HepG2 (cell line): Measurements from ENCODE around the gene SPRTN. TPM values are rescaled to one million over a fixed set of nuclear protein-coding genes. Genes with fewer than 3 reads are reported as not detected.

Source experiments
- ATAC-seq: fragments of 200-7000 bp; cut with Tn5 transposase; 3 replicates; pipeline ENCODE4 v1.9.1; 2020; ENCODE audit warnings: mild to moderate bottlenecking, moderate library complexity
- BruUV-seq: library from RNA; stranded (reverse); fragments of 400-500 nt; replicated peaks from 2 replicates; lab custom pipeline; 2021; lab: Mats Ljungman, UMichigan
- CTCF ChIA-PET: fragments of 300-600 bp; formaldehyde crosslinking; extraction: SDS; loops from one replicate; lab custom pipeline; 2021; ENCODE audit warnings: low total read pairs, inconsistent platforms, low intra/inter-chr PET ratio; lab: Yijun Ruan, JAX
- POLR2A ChIA-PET: fragments of 350-600 bp; sonication (Branson Sonifier 250); formaldehyde crosslinking; loops from one replicate; lab custom pipeline; 2020; ENCODE audit warnings: antibody characterized with exemption, inconsistent platforms; lab: Yijun Ruan, JAX
- DNase-seq: peaks from one replicate; pipeline ENCODE4 v3.0.0-alpha.2; 2015; ENCODE audit warnings: low spot score
- FAIRE-seq: peaks from 3 replicates; lab custom pipeline; 2011; peaks lifted over from hg19 to GRCh38; lab: Jason Lieb, UNC
- H2AFZ ChIP-seq: one replicate; pipeline ENCODE4 v1.6.1; 2011; ENCODE audit warnings: low read length, inconsistent platforms
- H3K27ac ChIP-seq: fragments of 300-600 bp; 3 replicates; pipeline ENCODE4 v1.8.0; 2011; ENCODE audit warnings: mixed run types, mild to moderate bottlenecking, mixed read lengths, low read length, inconsistent platforms; ENCODE audit not compliant: insufficient read depth; ENCODE audit errors: extremely low read length
- H3K27me3 ChIP-seq, 2 experiments: fragments of 200-600 bp in 1 of 2; 2 replicates in 1 of 2; 3 replicates in 1 of 2; pipeline versions ENCODE4 v1.6.0 to v1.8.0; 2011; ENCODE audit warnings: low read length in 2 of 2, mild to moderate bottlenecking in 2 of 2, moderate library complexity in 2 of 2, inconsistent platforms in 1 of 2; ENCODE audit not compliant: insufficient read depth in 2 of 2, control insufficient read depth in 1 of 2
- H3K36me3 ChIP-seq, 2 experiments: fragments of 200-600 bp in 1 of 2; replicated peaks in 1 of 2; 2 replicates in 1 of 2; 3 replicates in 1 of 2; pipeline versions ENCODE4 v1.5.1 to v1.8.0; 2011; ENCODE audit warnings: low read length in 2 of 2, inconsistent platforms in 1 of 2; ENCODE audit not compliant: insufficient read depth in 2 of 2, control insufficient read depth in 1 of 2
- H3K4me1 ChIP-seq: 2 replicates; pipeline ENCODE4 v1.5.1; 2012; ENCODE audit warnings: low read length, inconsistent platforms; ENCODE audit not compliant: insufficient read depth
- H3K4me2 ChIP-seq: 2 replicates; pipeline ENCODE4 v1.6.0; 2011; ENCODE audit warnings: low read depth, low read length, inconsistent platforms
- H3K4me3 ChIP-seq, 3 experiments: fragments of 200-600 bp in 1 of 3; sonication (generic), shearing (Covaris generic) in 1 of 3; replicated peaks in 1 of 3; 2 replicates each; pipeline ENCODE4 v1.5.1; 2011 to 2016; ENCODE audit warnings: low read length in 3 of 3, inconsistent platforms in 2 of 3, low read depth in 2 of 3, mild to moderate bottlenecking in 2 of 3, control low read depth in 1 of 3, mixed read lengths in 1 of 3; ENCODE audit not compliant: insufficient read depth in 1 of 3
- H3K79me2 ChIP-seq: one replicate; pipeline ENCODE4 v1.6.1; 2011; ENCODE audit warnings: low read length, inconsistent platforms; ENCODE audit not compliant: insufficient read depth
- H3K9ac ChIP-seq: 2 replicates; pipeline ENCODE4 v1.6.0; 2011; ENCODE audit warnings: mild to moderate bottlenecking, low read depth, low read length, inconsistent platforms; ENCODE audit not compliant: insufficient read depth
- H3K9me3 ChIP-seq: 2 replicates; pipeline ENCODE4 v1.5.1; 2012; ENCODE audit warnings: mild to moderate bottlenecking, low read length
- H4K20me1 ChIP-seq: 2 replicates; pipeline ENCODE4 v1.6.0; 2011; ENCODE audit warnings: inconsistent platforms, mild to moderate bottlenecking, low read length, moderate library complexity; ENCODE audit not compliant: insufficient read depth
- EEA1 ChIP-seq: sonication (generic); formaldehyde crosslinking; IDR thresholded peaks from 2 replicates; pipeline ENCODE4 v1.5.1; 2020; ENCODE audit warnings: mild to moderate bottlenecking, missing genetic modification reagents, borderline replicate concordance
- GLI4 ChIP-seq: sonication (generic); formaldehyde crosslinking; IDR thresholded peaks from 2 replicates; pipeline ENCODE4 v1.5.1; 2020; ENCODE audit warnings: missing genetic modification reagents, mild to moderate bottlenecking, moderate library complexity, borderline replicate concordance
- KAT8 ChIP-seq: IDR thresholded peaks from 2 replicates; pipeline ENCODE4 v1.6.1; 2016; ENCODE audit warnings: missing genetic modification reagents, missing compliant biosample characterization
- MAFF ChIP-seq: IDR thresholded peaks from 2 replicates; pipeline ENCODE4 v1.6.1; 2011; ENCODE audit warnings: low read depth, low read length, improper control_type of control experiment
- MBNL3 ChIP-seq: fragments of 250-450 bp; sonication (Bioruptor Pico); conservative IDR thresholded peaks from 2 replicates; pipeline ENCODE4 v1.8.0; 2022; ENCODE audit warnings: mild to moderate bottlenecking, inconsistent platforms
- NCOA2 ChIP-seq: sonication (generic); formaldehyde crosslinking; IDR thresholded peaks from 2 replicates; pipeline ENCODE4 v1.8.0; 2022; ENCODE audit warnings: inconsistent platforms
- SNAI1 ChIP-seq: sonication (generic); formaldehyde crosslinking; IDR thresholded peaks from 2 replicates; pipeline ENCODE4 v1.5.0; 2020; ENCODE audit warnings: mild to moderate bottlenecking, missing genetic modification reagents, borderline replicate concordance
- SP140L ChIP-seq: sonication (generic); formaldehyde crosslinking; IDR thresholded peaks from 2 replicates; pipeline ENCODE4 v1.4.0; 2020; ENCODE audit warnings: missing genetic modification reagents, borderline replicate concordance
- THAP7 ChIP-seq: sonication (generic); formaldehyde crosslinking; IDR thresholded peaks from 2 replicates; pipeline ENCODE4 v1.8.1; 2023; ENCODE audit warnings: mild to moderate bottlenecking, missing genetic modification reagents
- ZNF317 ChIP-seq: sonication (generic); formaldehyde crosslinking; IDR thresholded peaks from 2 replicates; pipeline ENCODE4 v1.5.0; 2020; ENCODE audit warnings: mild to moderate bottlenecking, missing genetic modification reagents
- ZSCAN25 ChIP-seq: sonication (generic); formaldehyde crosslinking; IDR thresholded peaks from 2 replicates; pipeline ENCODE4 v1.8.0; 2022; ENCODE audit warnings: mild to moderate bottlenecking, missing genetic modification reagents
- WGBS: methylation state at CpG from one replicate; pipeline ENCODE4 v1.1.6; 2017; ENCODE audit warnings: low lambda C conversion rate; 5-methylcytosine and 5-hydroxymethylcytosine counted together
- in situ Hi-C: cut with HindIII; loops from 2 replicates; pipeline ENCODE4 v1.10.0; 2017; ENCODE audit warnings: low pct_unique_long_range_greater_than_20kb; ENCODE audit not compliant: extremely low pct_ligation_motif_present
- intact Hi-C: fragments of 100-400 bp; cut with micrococcal nuclease; formaldehyde crosslinking; loops from one replicate; pipeline ENCODE4 v1.10.0; 2022; ENCODE audit not compliant: unreplicated experiment
- polyA plus RNA-seq, 8 experiments: library from polyadenylated mRNA; depleted of rRNA in 3 of 8; stranded (reverse) in 7 of 8; unstranded in 1 of 8; fragments of >200 nt; fragmentation: Illumina TruSeq in 4 of 8; extraction: Trizol in 4 of 8; gene quantifications; 2 replicates each; pipeline versions ENCODE4 v1.2.1 to v1.2.3, GENCODE V29; 2011 to 2016; ENCODE audit warnings: low read depth in 4 of 8, missing spikeins in 1 of 8, mixed read lengths in 1 of 8; ENCODE audit not compliant: insufficient read depth in 1 of 8
- total RNA-seq, 5 experiments: library from RNA; depleted of rRNA; stranded (reverse); fragments of >200 nt; fragmentation: Illumina TruSeq; extraction: Trizol; gene quantifications; 2 replicates each; pipeline ENCODE4 v1.2.3, GENCODE V29; 2016; ENCODE audit warnings: low read depth in 1 of 5
- TF ChIP-seq, protein P1 (sequence below): sonication (generic); formaldehyde crosslinking; IDR thresholded peaks from 2 replicates; pipeline ENCODE4 v1.5.0; 2020; ENCODE audit warnings: mild to moderate bottlenecking, missing genetic modification reagents
- TF ChIP-seq, protein P2 (sequence below): sonication (generic); formaldehyde crosslinking; IDR thresholded peaks from 2 replicates; pipeline ENCODE4 v1.4.0; 2020; ENCODE audit warnings: missing genetic modification reagents, mild to moderate bottlenecking, borderline replicate concordance

Gene SPRTN
- total and polyA plus RNA-seq, 2 of the 13 experiments (the other 11 are each of a cell fraction or from before 2014, with no cell fraction given), result 4.2 to 15.2 TPM

- TF ChIP-seq MAFF, result no peak
These were observed 44.3 kb downstream of the SPRTN start (continued) for GRCh38 chr1:231382426-231382825.

DNA sequence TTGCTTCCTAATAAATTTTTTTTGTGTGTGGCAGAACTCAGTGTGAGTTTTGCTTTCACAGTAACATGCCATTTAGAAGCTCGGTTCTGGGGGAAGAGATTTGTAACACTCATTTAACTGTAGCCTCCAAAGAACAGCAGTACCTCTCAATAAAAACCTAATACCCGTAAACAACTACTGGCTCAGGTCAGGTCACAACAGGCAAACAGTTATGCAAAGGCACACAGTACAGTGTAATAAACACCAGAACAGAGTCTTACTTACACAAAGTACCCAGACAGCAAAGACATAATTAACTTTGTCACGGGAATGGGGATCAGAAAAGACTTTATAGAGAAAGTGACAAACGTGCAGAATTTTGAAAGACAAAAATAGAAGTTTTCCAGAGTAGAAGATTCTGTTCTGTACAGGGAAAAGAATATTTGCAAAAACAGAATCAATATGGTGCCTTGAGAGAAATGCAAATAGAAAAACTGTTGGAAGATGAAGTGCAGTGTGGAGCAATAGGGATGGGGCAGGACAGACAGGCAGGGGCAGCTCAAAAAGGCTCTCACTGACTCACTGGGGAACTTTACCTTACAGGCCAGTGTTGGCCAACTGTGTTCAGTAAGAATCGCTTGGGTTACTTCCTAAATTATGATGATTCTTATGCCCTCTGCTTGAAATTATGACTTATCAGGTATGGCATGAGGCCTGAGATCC lies 45.2 kb downstream of the SPRTN start:
- intact Hi-C loops, result loop anchor here (5.0 kb wide), 1 partner anchor 34 kb away; no protein-coding TSS in a partner anchor
- no peak overlapping the region for H3K4me3 ChIP-seq
- no peak for TF ChIP-seq SP140L (CRISPR knock-in tag)
- no peak for TF ChIP-seq THAP7
- no peak for TF ChIP-seq ZNF317 (CRISPR knock-in tag)
- TF ChIP-seq, protein P1, sequence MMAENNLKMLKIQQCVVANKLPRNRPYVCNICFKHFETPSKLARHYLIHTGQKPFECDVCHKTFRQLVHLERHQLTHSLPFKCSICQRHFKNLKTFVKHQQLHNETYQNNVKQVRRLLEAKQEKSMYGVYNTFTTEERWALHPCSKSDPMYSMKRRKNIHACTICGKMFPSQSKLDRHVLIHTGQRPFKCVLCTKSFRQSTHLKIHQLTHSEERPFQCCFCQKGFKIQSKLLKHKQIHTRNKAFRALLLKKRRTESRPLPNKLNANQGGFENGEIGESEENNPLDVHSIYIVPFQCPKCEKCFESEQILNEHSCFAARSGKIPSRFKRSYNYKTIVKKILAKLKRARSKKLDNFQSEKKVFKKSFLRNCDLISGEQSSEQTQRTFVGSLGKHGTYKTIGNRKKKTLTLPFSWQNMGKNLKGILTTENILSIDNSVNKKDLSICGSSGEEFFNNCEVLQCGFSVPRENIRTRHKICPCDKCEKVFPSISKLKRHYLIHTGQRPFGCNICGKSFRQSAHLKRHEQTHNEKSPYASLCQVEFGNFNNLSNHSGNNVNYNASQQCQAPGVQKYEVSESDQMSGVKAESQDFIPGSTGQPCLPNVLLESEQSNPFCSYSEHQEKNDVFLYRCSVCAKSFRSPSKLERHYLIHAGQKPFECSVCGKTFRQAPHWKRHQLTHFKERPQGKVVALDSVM (CRISPR knock-in tag), result no peak
- TF ChIP-seq ZSCAN25 (CRISPR knock-in tag), result no peak
- TF ChIP-seq, protein P2, sequence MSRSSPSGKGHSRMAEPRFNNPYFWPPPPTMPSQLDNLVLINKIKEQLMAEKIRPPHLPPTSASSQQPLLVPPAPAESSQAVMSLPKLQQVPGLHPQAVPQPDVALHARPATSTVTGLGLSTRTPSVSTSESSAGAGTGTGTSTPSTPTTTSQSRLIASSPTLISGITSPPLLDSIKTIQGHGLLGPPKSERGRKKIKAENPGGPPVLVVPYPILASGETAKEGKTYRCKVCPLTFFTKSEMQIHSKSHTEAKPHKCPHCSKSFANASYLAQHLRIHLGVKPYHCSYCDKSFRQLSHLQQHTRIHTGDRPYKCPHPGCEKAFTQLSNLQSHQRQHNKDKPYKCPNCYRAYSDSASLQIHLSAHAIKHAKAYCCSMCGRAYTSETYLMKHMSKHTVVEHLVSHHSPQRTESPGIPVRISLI (CRISPR knock-in tag), result no peak
- TF ChIP-seq GLI4 (CRISPR knock-in tag), result no peak
- no peak for TF ChIP-seq SNAI1 (CRISPR knock-in tag)
- no peak for TF ChIP-seq KAT8
- TF ChIP-seq NCOA2 (CRISPR knock-in tag), result no peak
- TF ChIP-seq MBNL3, result no peak
- no peak for TF ChIP-seq EEA1 (CRISPR knock-in tag)
- TF ChIP-seq, all 625 proteins: peak for 0
- no peak for DNase-seq
- Histone ChIP-seq H3K27me3 (no peaks in the 10 kb centered on the region), H3K9ac (no peak overlapping the region), H3K36me3 (peaks cover 2 to 19% of the 10 kb centered on the region in 2 experiments), H3K4me2 (no peak overlapping the region), H2AFZ (no peak overlapping the region), H3K79me2 (peaks cover 96% of the 10 kb centered on the region), H3K4me1 (peaks cover 54% of the 10 kb centered on the region), H3K9me3 (no peaks in the 10 kb centered on the region), H3K27ac (no peak overlapping the region), H4K20me1 (peaks cover 77% of the 10 kb centered on the region)
- BruUV-seq, result no TSS peak
- WGBS, result 88% methylated on average over 5 of the region's 5 CpGs
- no peak for FAIRE-seq
- ATAC-seq, result peak; percentile 53
- in situ Hi-C loops, result no loop called here
- ChIA-PET POLR2A (no interaction called here), CTCF (no interaction called here)
